Lung (tissue), 12 donors: ENCODE measurements around the gene FRY. TPM values are rescaled to one million over a fixed set of nuclear protein-coding genes. Genes with fewer than 3 reads are reported as not detected.
A peak's percentile ranks its signal among the peaks of the same experiment; 100 is the strongest.

Experiments
- ATAC-seq: fragments of 200-7000 bp; cut with Tn5 transposase; one replicate; pipeline ENCODE4 v1.9.1; 2020; ENCODE audit warnings: moderate number of reproducible peaks; ENCODE audit not compliant: insufficient read depth, low FRiP score
- DNase-seq, 3 donors: peaks; one replicate each; pipeline ENCODE4 v3.0.0-alpha.2; 2013 to 2017
- H3K27ac ChIP-seq, 2 donors: one replicate each; pipeline ENCODE4 v1.5.1; 2013; ENCODE audit warnings: mild to moderate bottlenecking in 2 of 2, moderate library complexity in 2 of 2, control low read depth in 1 of 2, inconsistent platforms in 1 of 2, low read depth in 1 of 2, low read length in 1 of 2
- H3K27me3 ChIP-seq, 3 donors: one replicate each; pipeline ENCODE4 v1.5.1; 2013; ENCODE audit warnings: low read length in 2 of 3; ENCODE audit not compliant: control insufficient read depth in 3 of 3, insufficient read depth in 3 of 3
- H3K36me3 ChIP-seq, 4 donors: one replicate each; pipeline ENCODE4 v1.5.1; 2013; ENCODE audit warnings: low read length in 4 of 4, mild to moderate bottlenecking in 1 of 4, moderate library complexity in 1 of 4; ENCODE audit not compliant: control insufficient read depth in 4 of 4, insufficient read depth in 4 of 4
- H3K4me1 ChIP-seq, 5 donors: one replicate each; pipeline ENCODE4 v1.5.1; 2013; ENCODE audit warnings: low read length in 5 of 5, mild to moderate bottlenecking in 2 of 5, moderate library complexity in 1 of 5; ENCODE audit not compliant: control insufficient read depth in 5 of 5, insufficient read depth in 5 of 5
- H3K4me3 ChIP-seq: one replicate; pipeline ENCODE4 v1.5.1; 2013; ENCODE audit warnings: mild to moderate bottlenecking, control low read depth, moderate library complexity
- H3K9ac ChIP-seq, 2 donors: one replicate each; pipeline ENCODE4 v1.5.1; 2013; ENCODE audit warnings: low read length in 2 of 2, control low read depth in 1 of 2; ENCODE audit not compliant: insufficient read depth in 1 of 2
- H3K9me3 ChIP-seq, 4 donors: one replicate each; pipeline ENCODE4 v1.5.1; 2013; ENCODE audit warnings: low read length in 3 of 4, mild to moderate bottlenecking in 1 of 4, moderate library complexity in 1 of 4; ENCODE audit not compliant: control insufficient read depth in 4 of 4, insufficient read depth in 3 of 4
- CTCF ChIP-seq: IDR thresholded peaks from 2 replicates; pipeline ENCODE4 v1.5.1; 2012; ENCODE audit warnings: mild to moderate bottlenecking; ENCODE audit errors: control extremely low read depth, extremely low read depth
- WGBS, 2 donors: extraction: QIAGEN DNeasy Blood & Tissue Kit; methylation state at CpG; one replicate each; pipeline ENCODE4 v1.1.7; 2013; 5-methylcytosine and 5-hydroxymethylcytosine counted together
- polyA plus RNA-seq, 2 donors: library from polyadenylated mRNA; stranded (reverse); fragments of 200-250 nt; gene quantifications; one replicate each; pipeline ENCODE4 v1.2.1, GENCODE V29; 2013
- total RNA-seq, 2 donors: library from RNA; depleted of rRNA in 1 of 2; stranded (reverse); fragments of >200 nt in 1 of 2; gene quantifications; one replicate each; pipeline ENCODE4 v1.2.1, GENCODE V29; 2014 to 2021
- donor health status: control.
- donor health status: control.
- donor health status: Bipolar disorder and iron deficiency.
- donor health status: healthy.
- donor health status: DM: yes; HTN: yes; CAD: no.

Gene FRY
- total and polyA plus RNA-seq, 4 donors, result 7.4 to 79.6 (median 43.9) TPM

- 35 to 59% methylated on average over 6 of the region's 6 CpGs for WGBS, 2 donors
- H3K9ac ChIP-seq, result no peak overlapping the region
- TF ChIP-seq CTCF, result no peak
- no peaks in the 10 kb centered on the region for H3K27me3 ChIP-seq
- peak overlapping the region in 1 of 2 donors; percentile 70 for H3K27ac ChIP-seq
- H3K9me3 ChIP-seq, result no peaks in the 10 kb centered on the region
- peak; percentile 31 to 69 (median 44) for DNase-seq
- ATAC-seq, result no peak
- peaks cover 0 to 28% (median 4%) of the 10 kb centered on the region in 4 donors for H3K36me3 ChIP-seq
- peaks cover 0 to 21% (median 5%) of the 10 kb centered on the region in 5 donors for H3K4me1 ChIP-seq
- no peak overlapping the region for H3K4me3 ChIP-seq
Observed at GRCh38 chr13:32284927-32285632, 253.5 kb downstream of the FRY start.

GRCh38 chr13:32285633-32285965, 254.0 kb downstream of the FRY start:
- peaks cover 0 to 25% (median 6%) of the 10 kb centered on the region in 4 donors for H3K36me3 ChIP-seq
- no peak for ATAC-seq
- H3K4me1 ChIP-seq, result peaks cover 0 to 21% (median 5%) of the 10 kb centered on the region in 5 donors
- no peak overlapping the region for H3K4me3 ChIP-seq
- H3K27ac ChIP-seq, result peak overlapping the region in 1 of 2 donors; percentile 70
- WGBS, 2 donors, result 40 to 56% methylated on average over 4 of the region's 4 CpGs
- TF ChIP-seq CTCF, result no peak
- H3K9me3 ChIP-seq, result no peaks in the 10 kb centered on the region
- H3K9ac ChIP-seq, result no peak overlapping the region
- no peak for DNase-seq
- H3K27me3 ChIP-seq, result no peaks in the 10 kb centered on the region

GRCh38 chr13:32297206-32297605, 265.6 kb downstream of the FRY start:
- 30 to 69% methylated on average over 2 of the region's 2 CpGs for WGBS, 2 donors
- no peak overlapping the region for H3K4me3 ChIP-seq
- no peak for DNase-seq
- no peaks in the 10 kb centered on the region for H3K9me3 ChIP-seq
- H3K27me3 ChIP-seq, result peaks cover 0 to 13% (median 10%) of the 10 kb centered on the region in 3 donors
- no peak overlapping the region for H3K9ac ChIP-seq
- peaks cover 0 to 10% (median 5%) of the 10 kb centered on the region in 4 donors for H3K36me3 ChIP-seq
- no peaks in the 10 kb centered on the region for H3K4me1 ChIP-seq
- TF ChIP-seq CTCF, result no peak
- no peak for ATAC-seq
- no peak overlapping the region for H3K27ac ChIP-seq
